ENCODE measurements around the gene EPM2A.
A peak's percentile ranks its signal among the peaks of the same experiment; 100 is the strongest.
"Not testable (repeated sequence)": the region's sequence is repeated elsewhere in the genome, so short reads cannot be mapped to it uniquely, and the experiment has no call there.

EPM2A gene

GRCh38 chr6:145728444-145729385, 6.6 kb downstream of the EPM2A start:
- DNase-seq: no peak

- DNase-seq: no peak
Observed at GRCh38 chr6:145727817-145728388, 7.4 kb downstream of the EPM2A start.

- no peak for DNase-seq
Observed at GRCh38 chr6:145725570-145725969, 9.8 kb downstream of the EPM2A start.

- DNase-seq: no peak
Observed at GRCh38 chr6:145723646-145724045, 11.7 kb downstream of the EPM2A start.

- no peak for DNase-seq
Observed at GRCh38 chr6:145722190-145722589, 13.1 kb downstream of the EPM2A start.

- DNase-seq: no peak
Observed at GRCh38 chr6:145721144-145721543, 14.2 kb downstream of the EPM2A start.

- no peak for DNase-seq
Observed at GRCh38 chr6:145715426-145715825, 19.9 kb downstream of the EPM2A start.

- no peak for DNase-seq
Observed at GRCh38 chr6:145714731-145715130, 20.6 kb downstream of the EPM2A start.

- no peak for DNase-seq
Observed at GRCh38 chr6:145713773-145714172, 21.5 kb downstream of the EPM2A start.

- DNase-seq: no peak
Observed at GRCh38 chr6:145711372-145711771, 23.9 kb downstream of the EPM2A start.

GRCh38 chr6:145707397-145707796, 27.9 kb downstream of the EPM2A start:
- DNase-seq: no peak

GRCh38 chr6:145705561-145705960, 29.8 kb downstream of the EPM2A start:
- no peak for DNase-seq

GRCh38 chr6:145704143-145704781, 31.1 kb downstream of the EPM2A start:
- DNase-seq: peak in 1 of 2 experiments; percentile 50

- DNase-seq: no peak
Observed at GRCh38 chr6:145699462-145699861, 35.9 kb downstream of the EPM2A start.

- DNase-seq: not testable (repeated sequence)
Observed at GRCh38 chr6:145697401-145697800, 37.9 kb downstream of the EPM2A start.

GRCh38 chr6:145694083-145694737, 41.1 kb downstream of the EPM2A start:
- no peak for DNase-seq

GRCh38 chr6:145690969-145691368, 44.4 kb downstream of the EPM2A start:
- DNase-seq: no peak

- DNase-seq: no peak
Observed at GRCh38 chr6:145689529-145689928, 45.8 kb downstream of the EPM2A start.

- DNase-seq: no peak
Observed at GRCh38 chr6:145688493-145688905, 46.8 kb downstream of the EPM2A start.

GRCh38 chr6:145685932-145686331, 49.4 kb downstream of the EPM2A start:
- DNase-seq: no peak

- DNase-seq: no peak
Observed at GRCh38 chr6:145681965-145682364, 53.4 kb downstream of the EPM2A start.

GRCh38 chr6:145673504-145673903, 61.8 kb downstream of the EPM2A start:
- no peak for DNase-seq

GRCh38 chr6:145670311-145670710, 65.0 kb downstream of the EPM2A start:
- no peak for DNase-seq

All from NCI-H526 (cell line).